HepG2 (cell line): ENCODE measurements around the gene CMYA5. TPM values are rescaled to one million over a fixed set of nuclear protein-coding genes. Genes with fewer than 3 reads are reported as not detected.

Experiments used
- ATAC-seq: fragments of 200-7000 bp; cut with Tn5 transposase; 3 replicates; pipeline ENCODE4 v1.9.1; 2020; ENCODE audit warnings: mild to moderate bottlenecking, moderate library complexity
- BruUV-seq: library from RNA; stranded (reverse); fragments of 400-500 nt; replicated peaks from 2 replicates; lab custom pipeline; 2021; lab: Mats Ljungman, UMichigan
- CTCF ChIA-PET: fragments of 300-600 bp; formaldehyde crosslinking; extraction: SDS; loops from one replicate; lab custom pipeline; 2021; ENCODE audit warnings: low total read pairs, inconsistent platforms, low intra/inter-chr PET ratio; lab: Yijun Ruan, JAX
- POLR2A ChIA-PET: fragments of 350-600 bp; sonication (Branson Sonifier 250); formaldehyde crosslinking; loops from one replicate; lab custom pipeline; 2020; ENCODE audit warnings: antibody characterized with exemption, inconsistent platforms; lab: Yijun Ruan, JAX
- DNase-seq: peaks from one replicate; pipeline ENCODE4 v3.0.0-alpha.2; 2015; ENCODE audit warnings: low spot score
- FAIRE-seq: peaks from 3 replicates; lab custom pipeline; 2011; peaks lifted over from hg19 to GRCh38; lab: Jason Lieb, UNC
- H2AFZ ChIP-seq: one replicate; pipeline ENCODE4 v1.6.1; 2011; ENCODE audit warnings: low read length, inconsistent platforms
- H3K27ac ChIP-seq: fragments of 300-600 bp; 3 replicates; pipeline ENCODE4 v1.8.0; 2011; ENCODE audit warnings: mixed run types, mild to moderate bottlenecking, mixed read lengths, low read length, inconsistent platforms; ENCODE audit not compliant: insufficient read depth; ENCODE audit errors: extremely low read length
- H3K27me3 ChIP-seq, 2 experiments: fragments of 200-600 bp in 1 of 2; 2 replicates in 1 of 2; 3 replicates in 1 of 2; pipeline versions ENCODE4 v1.6.0 to v1.8.0; 2011; ENCODE audit warnings: low read length in 2 of 2, mild to moderate bottlenecking in 2 of 2, moderate library complexity in 2 of 2, inconsistent platforms in 1 of 2; ENCODE audit not compliant: insufficient read depth in 2 of 2, control insufficient read depth in 1 of 2
- H3K36me3 ChIP-seq, 2 experiments: fragments of 200-600 bp in 1 of 2; replicated peaks in 1 of 2; 2 replicates in 1 of 2; 3 replicates in 1 of 2; pipeline versions ENCODE4 v1.5.1 to v1.8.0; 2011; ENCODE audit warnings: low read length in 2 of 2, inconsistent platforms in 1 of 2; ENCODE audit not compliant: insufficient read depth in 2 of 2, control insufficient read depth in 1 of 2
- H3K4me1 ChIP-seq: 2 replicates; pipeline ENCODE4 v1.5.1; 2012; ENCODE audit warnings: low read length, inconsistent platforms; ENCODE audit not compliant: insufficient read depth
- H3K4me2 ChIP-seq: 2 replicates; pipeline ENCODE4 v1.6.0; 2011; ENCODE audit warnings: low read depth, low read length, inconsistent platforms
- H3K4me3 ChIP-seq, 3 experiments: fragments of 200-600 bp in 1 of 3; sonication (generic), shearing (Covaris generic) in 1 of 3; replicated peaks in 1 of 3; 2 replicates each; pipeline ENCODE4 v1.5.1; 2011 to 2016; ENCODE audit warnings: low read length in 3 of 3, inconsistent platforms in 2 of 3, low read depth in 2 of 3, mild to moderate bottlenecking in 2 of 3, control low read depth in 1 of 3, mixed read lengths in 1 of 3; ENCODE audit not compliant: insufficient read depth in 1 of 3
- H3K79me2 ChIP-seq: one replicate; pipeline ENCODE4 v1.6.1; 2011; ENCODE audit warnings: low read length, inconsistent platforms; ENCODE audit not compliant: insufficient read depth
- H3K9ac ChIP-seq: 2 replicates; pipeline ENCODE4 v1.6.0; 2011; ENCODE audit warnings: mild to moderate bottlenecking, low read depth, low read length, inconsistent platforms; ENCODE audit not compliant: insufficient read depth
- H3K9me3 ChIP-seq: 2 replicates; pipeline ENCODE4 v1.5.1; 2012; ENCODE audit warnings: mild to moderate bottlenecking, low read length
- H4K20me1 ChIP-seq: 2 replicates; pipeline ENCODE4 v1.6.0; 2011; ENCODE audit warnings: inconsistent platforms, mild to moderate bottlenecking, low read length, moderate library complexity; ENCODE audit not compliant: insufficient read depth
- BCL6 ChIP-seq: IDR thresholded peaks from 2 replicates; pipeline ENCODE4 v1.6.1; 2016; ENCODE audit warnings: missing genetic modification reagents, missing compliant biosample characterization
- CENPX ChIP-seq: sonication (generic); formaldehyde crosslinking; IDR thresholded peaks from 2 replicates; pipeline ENCODE4 v1.9.0; 2021; ENCODE audit warnings: mild to moderate bottlenecking, missing genetic modification reagents, moderate library complexity
- CHCHD3 ChIP-seq: sonication (generic); formaldehyde crosslinking; IDR thresholded peaks from 2 replicates; pipeline ENCODE4 v1.8.0; 2022; ENCODE audit warnings: mild to moderate bottlenecking, missing genetic modification reagents, moderate library complexity
- HOXA3 ChIP-seq: sonication (generic); formaldehyde crosslinking; IDR thresholded peaks from 2 replicates; pipeline ENCODE4 v1.5.0; 2020; ENCODE audit warnings: missing genetic modification reagents
- TCF7 ChIP-seq: sonication (generic); IDR thresholded peaks from 2 replicates; pipeline ENCODE4 v1.6.1; 2016; ENCODE audit warnings: antibody characterized with exemption, low read depth
- ZFP62 ChIP-seq: sonication (generic); formaldehyde crosslinking; IDR thresholded peaks from 2 replicates; pipeline ENCODE4 v1.4.0; 2020; ENCODE audit warnings: missing genetic modification reagents
- ZNF17 ChIP-seq: sonication (generic); formaldehyde crosslinking; IDR thresholded peaks from 2 replicates; pipeline ENCODE4 v1.5.0; 2020; ENCODE audit warnings: mild to moderate bottlenecking, missing genetic modification reagents
- ZNF292 ChIP-seq: sonication (generic); formaldehyde crosslinking; IDR thresholded peaks from 2 replicates; pipeline ENCODE4 v1.8.1; 2022; ENCODE audit warnings: mild to moderate bottlenecking, low read depth, missing genetic modification reagents, borderline replicate concordance
- ZNF367 ChIP-seq: sonication (generic); formaldehyde crosslinking; IDR thresholded peaks from 2 replicates; pipeline ENCODE4 v1.4.0; 2020; ENCODE audit warnings: missing genetic modification reagents, borderline replicate concordance
- ZNF484 ChIP-seq: sonication (generic); formaldehyde crosslinking; IDR thresholded peaks from 2 replicates; pipeline ENCODE4 v1.5.1; 2020; ENCODE audit warnings: mild to moderate bottlenecking, low read depth, missing genetic modification reagents, borderline replicate concordance
- ZNF629 ChIP-seq: sonication (generic); formaldehyde crosslinking; conservative IDR thresholded peaks from 2 replicates; pipeline ENCODE4 v1.5.0; 2020; ENCODE audit warnings: missing genetic modification reagents
- ZNF670 ChIP-seq: sonication (generic); formaldehyde crosslinking; IDR thresholded peaks from 2 replicates; pipeline ENCODE4 v1.8.0; 2022; ENCODE audit warnings: mild to moderate bottlenecking, missing genetic modification reagents, borderline replicate concordance
- WGBS: methylation state at CpG from one replicate; pipeline ENCODE4 v1.1.6; 2017; ENCODE audit warnings: low lambda C conversion rate; 5-methylcytosine and 5-hydroxymethylcytosine counted together
- in situ Hi-C: cut with HindIII; loops from 2 replicates; pipeline ENCODE4 v1.10.0; 2017; ENCODE audit warnings: low pct_unique_long_range_greater_than_20kb; ENCODE audit not compliant: extremely low pct_ligation_motif_present
- intact Hi-C: fragments of 100-400 bp; cut with micrococcal nuclease; formaldehyde crosslinking; loops from one replicate; pipeline ENCODE4 v1.10.0; 2022; ENCODE audit not compliant: unreplicated experiment
- polyA plus RNA-seq, 8 experiments: library from polyadenylated mRNA; depleted of rRNA in 3 of 8; stranded (reverse) in 7 of 8; unstranded in 1 of 8; fragments of >200 nt; fragmentation: Illumina TruSeq in 4 of 8; extraction: Trizol in 4 of 8; gene quantifications; 2 replicates each; pipeline versions ENCODE4 v1.2.1 to v1.2.3, GENCODE V29; 2011 to 2016; ENCODE audit warnings: low read depth in 4 of 8, missing spikeins in 1 of 8, mixed read lengths in 1 of 8; ENCODE audit not compliant: insufficient read depth in 1 of 8
- total RNA-seq, 5 experiments: library from RNA; depleted of rRNA; stranded (reverse); fragments of >200 nt; fragmentation: Illumina TruSeq; extraction: Trizol; gene quantifications; 2 replicates each; pipeline ENCODE4 v1.2.3, GENCODE V29; 2016; ENCODE audit warnings: low read depth in 1 of 5
- TF ChIP-seq, protein P1 (sequence below): sonication (generic); formaldehyde crosslinking; IDR thresholded peaks from 2 replicates; pipeline ENCODE4 v1.5.0; 2020; ENCODE audit warnings: missing genetic modification reagents
- TF ChIP-seq, protein P2 (sequence below): sonication (generic); formaldehyde crosslinking; IDR thresholded peaks from 2 replicates; pipeline ENCODE4 v1.5.1; 2020; ENCODE audit warnings: missing genetic modification reagents, mild to moderate bottlenecking, borderline replicate concordance
- TF ChIP-seq, protein P3 (sequence below): sonication (generic); formaldehyde crosslinking; IDR thresholded peaks from 2 replicates; pipeline ENCODE4 v1.4.0; 2020; ENCODE audit warnings: mild to moderate bottlenecking, missing genetic modification reagents

CMYA5 gene
- total and polyA plus RNA-seq, 2 of the 13 experiments (the other 11 are each of a cell fraction or from before 2014, with no cell fraction given) = 0.13 to 0.51 TPM

DNA sequence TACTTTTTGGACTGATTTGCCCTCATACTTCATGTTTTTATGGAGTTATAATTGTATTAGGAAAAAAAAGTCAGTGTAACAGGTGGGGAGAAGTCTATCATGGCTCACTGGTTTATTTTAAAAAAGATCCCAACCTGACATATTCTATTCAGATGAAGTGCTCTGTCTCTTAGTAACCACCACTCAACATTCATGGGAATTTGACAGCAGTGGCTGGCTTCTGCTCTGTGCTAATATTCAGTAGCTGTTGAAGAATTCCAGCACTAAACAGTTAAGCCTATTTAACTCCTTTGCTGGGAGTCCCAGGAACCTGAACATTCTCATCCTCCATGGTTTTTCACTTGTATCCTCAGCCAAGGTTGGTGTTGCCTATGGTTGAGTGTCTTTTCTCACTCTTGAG lies 23.1 kb downstream of the CMYA5 start (continued):
- TF ChIP-seq, protein P1, sequence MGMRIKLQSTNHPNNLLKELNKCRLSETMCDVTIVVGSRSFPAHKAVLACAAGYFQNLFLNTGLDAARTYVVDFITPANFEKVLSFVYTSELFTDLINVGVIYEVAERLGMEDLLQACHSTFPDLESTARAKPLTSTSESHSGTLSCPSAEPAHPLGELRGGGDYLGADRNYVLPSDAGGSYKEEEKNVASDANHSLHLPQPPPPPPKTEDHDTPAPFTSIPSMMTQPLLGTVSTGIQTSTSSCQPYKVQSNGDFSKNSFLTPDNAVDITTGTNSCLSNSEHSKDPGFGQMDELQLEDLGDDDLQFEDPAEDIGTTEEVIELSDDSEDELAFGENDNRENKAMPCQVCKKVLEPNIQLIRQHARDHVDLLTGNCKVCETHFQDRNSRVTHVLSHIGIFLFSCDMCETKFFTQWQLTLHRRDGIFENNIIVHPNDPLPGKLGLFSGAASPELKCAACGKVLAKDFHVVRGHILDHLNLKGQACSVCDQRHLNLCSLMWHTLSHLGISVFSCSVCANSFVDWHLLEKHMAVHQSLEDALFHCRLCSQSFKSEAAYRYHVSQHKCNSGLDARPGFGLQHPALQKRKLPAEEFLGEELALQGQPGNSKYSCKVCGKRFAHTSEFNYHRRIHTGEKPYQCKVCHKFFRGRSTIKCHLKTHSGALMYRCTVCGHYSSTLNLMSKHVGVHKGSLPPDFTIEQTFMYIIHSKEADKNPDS = no peak
- TF ChIP-seq ZFP62 (CRISPR knock-in tag) (no peak), CENPX (CRISPR knock-in tag) (no peak), BCL6 (no peak)
- TF ChIP-seq, protein P2, sequence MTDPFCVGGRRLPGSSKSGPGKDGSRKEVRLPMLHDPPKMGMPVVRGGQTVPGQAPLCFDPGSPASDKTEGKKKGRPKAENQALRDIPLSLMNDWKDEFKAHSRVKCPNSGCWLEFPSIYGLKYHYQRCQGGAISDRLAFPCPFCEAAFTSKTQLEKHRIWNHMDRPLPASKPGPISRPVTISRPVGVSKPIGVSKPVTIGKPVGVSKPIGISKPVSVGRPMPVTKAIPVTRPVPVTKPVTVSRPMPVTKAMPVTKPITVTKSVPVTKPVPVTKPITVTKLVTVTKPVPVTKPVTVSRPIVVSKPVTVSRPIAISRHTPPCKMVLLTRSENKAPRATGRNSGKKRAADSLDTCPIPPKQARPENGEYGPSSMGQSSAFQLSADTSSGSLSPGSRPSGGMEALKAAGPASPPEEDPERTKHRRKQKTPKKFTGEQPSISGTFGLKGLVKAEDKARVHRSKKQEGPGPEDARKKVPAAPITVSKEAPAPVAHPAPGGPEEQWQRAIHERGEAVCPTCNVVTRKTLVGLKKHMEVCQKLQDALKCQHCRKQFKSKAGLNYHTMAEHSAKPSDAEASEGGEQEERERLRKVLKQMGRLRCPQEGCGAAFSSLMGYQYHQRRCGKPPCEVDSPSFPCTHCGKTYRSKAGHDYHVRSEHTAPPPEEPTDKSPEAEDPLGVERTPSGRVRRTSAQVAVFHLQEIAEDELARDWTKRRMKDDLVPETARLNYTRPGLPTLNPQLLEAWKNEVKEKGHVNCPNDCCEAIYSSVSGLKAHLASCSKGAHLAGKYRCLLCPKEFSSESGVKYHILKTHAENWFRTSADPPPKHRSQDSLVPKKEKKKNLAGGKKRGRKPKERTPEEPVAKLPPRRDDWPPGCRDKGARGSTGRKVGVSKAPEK (CRISPR knock-in tag) = no peak

DNA sequence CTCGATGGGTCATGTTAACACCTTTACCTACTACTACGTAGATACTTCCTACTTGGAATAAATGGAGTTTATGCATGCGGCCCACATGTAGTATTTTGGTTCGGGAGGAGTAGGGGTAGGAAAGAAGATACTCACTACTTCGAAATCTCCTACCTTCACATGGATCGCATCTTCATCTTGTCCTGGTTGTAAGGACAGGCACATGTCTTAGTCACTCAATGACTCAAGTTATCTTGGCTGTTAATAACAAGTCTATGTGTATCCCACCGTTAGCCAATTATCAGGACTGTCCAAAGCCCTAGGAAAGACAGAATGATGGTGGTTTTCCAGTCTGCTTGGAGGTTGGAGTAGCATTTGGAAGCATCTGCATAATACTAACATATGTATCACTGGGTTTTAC lies 24.1 kb downstream of the CMYA5 start:
- no peak for FAIRE-seq
- TF ChIP-seq ZNF367 = no peak
- TF ChIP-seq TCF7 = no peak
- no peak for TF ChIP-seq ZNF292 (CRISPR knock-in tag)
- no peak for TF ChIP-seq ZNF629 (CRISPR knock-in tag)
- no peak for TF ChIP-seq ZNF17 (CRISPR knock-in tag)
- no peak for TF ChIP-seq ZNF670 (CRISPR knock-in tag)
- TF ChIP-seq ZNF484 (CRISPR knock-in tag) = no peak
- TF ChIP-seq, protein P3, sequence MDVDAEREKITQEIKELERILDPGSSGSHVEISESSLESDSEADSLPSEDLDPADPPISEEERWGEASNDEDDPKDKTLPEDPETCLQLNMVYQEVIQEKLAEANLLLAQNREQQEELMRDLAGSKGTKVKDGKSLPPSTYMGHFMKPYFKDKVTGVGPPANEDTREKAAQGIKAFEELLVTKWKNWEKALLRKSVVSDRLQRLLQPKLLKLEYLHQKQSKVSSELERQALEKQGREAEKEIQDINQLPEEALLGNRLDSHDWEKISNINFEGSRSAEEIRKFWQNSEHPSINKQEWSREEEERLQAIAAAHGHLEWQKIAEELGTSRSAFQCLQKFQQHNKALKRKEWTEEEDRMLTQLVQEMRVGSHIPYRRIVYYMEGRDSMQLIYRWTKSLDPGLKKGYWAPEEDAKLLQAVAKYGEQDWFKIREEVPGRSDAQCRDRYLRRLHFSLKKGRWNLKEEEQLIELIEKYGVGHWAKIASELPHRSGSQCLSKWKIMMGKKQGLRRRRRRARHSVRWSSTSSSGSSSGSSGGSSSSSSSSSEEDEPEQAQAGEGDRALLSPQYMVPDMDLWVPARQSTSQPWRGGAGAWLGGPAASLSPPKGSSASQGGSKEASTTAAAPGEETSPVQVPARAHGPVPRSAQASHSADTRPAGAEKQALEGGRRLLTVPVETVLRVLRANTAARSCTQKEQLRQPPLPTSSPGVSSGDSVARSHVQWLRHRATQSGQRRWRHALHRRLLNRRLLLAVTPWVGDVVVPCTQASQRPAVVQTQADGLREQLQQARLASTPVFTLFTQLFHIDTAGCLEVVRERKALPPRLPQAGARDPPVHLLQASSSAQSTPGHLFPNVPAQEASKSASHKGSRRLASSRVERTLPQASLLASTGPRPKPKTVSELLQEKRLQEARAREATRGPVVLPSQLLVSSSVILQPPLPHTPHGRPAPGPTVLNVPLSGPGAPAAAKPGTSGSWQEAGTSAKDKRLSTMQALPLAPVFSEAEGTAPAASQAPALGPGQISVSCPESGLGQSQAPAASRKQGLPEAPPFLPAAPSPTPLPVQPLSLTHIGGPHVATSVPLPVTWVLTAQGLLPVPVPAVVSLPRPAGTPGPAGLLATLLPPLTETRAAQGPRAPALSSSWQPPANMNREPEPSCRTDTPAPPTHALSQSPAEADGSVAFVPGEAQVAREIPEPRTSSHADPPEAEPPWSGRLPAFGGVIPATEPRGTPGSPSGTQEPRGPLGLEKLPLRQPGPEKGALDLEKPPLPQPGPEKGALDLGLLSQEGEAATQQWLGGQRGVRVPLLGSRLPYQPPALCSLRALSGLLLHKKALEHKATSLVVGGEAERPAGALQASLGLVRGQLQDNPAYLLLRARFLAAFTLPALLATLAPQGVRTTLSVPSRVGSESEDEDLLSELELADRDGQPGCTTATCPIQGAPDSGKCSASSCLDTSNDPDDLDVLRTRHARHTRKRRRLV (CRISPR knock-in tag) = no peak
- TF ChIP-seq CHCHD3 (CRISPR knock-in tag) = no peak
- TF ChIP-seq HOXA3 (CRISPR knock-in tag) = no peak

More for the DNA sequence above, 24.1 kb downstream of the CMYA5 start:
- Histone ChIP-seq H3K9me3 (peaks cover under 1% of the 10 kb centered on the region; the same call in 1 of the 2 replicates), H3K4me1 (no peaks in the 10 kb centered on the region), H3K4me3 (no peak overlapping the region), H3K9ac (no peak overlapping the region), H3K27ac (no peak overlapping the region), H3K79me2 (no peaks in the 10 kb centered on the region), H4K20me1 (no peaks in the 10 kb centered on the region), H2AFZ (no peak overlapping the region), H3K4me2 (no peak overlapping the region), H3K36me3 (no peaks in the 10 kb centered on the region), H3K27me3 (no peaks in the 10 kb centered on the region)
- 65% methylated on average over 7 of the region's 7 CpGs for WGBS
- DNase-seq = no peak
- intact Hi-C loops = no loop called here
- ATAC-seq = no peak
- no TSS peak for BruUV-seq
- in situ Hi-C loops = no loop called here
- ChIA-PET CTCF (no interaction called here), POLR2A (no interaction called here)
